GM12878 (cell line): Measurements from ENCODE around the gene GBX1. TPM values are rescaled to one million over a fixed set of nuclear protein-coding genes. Genes with fewer than 3 reads are reported as not detected.

Experiments
- ATAC-seq: fragments of 200-7000 bp; cut with Tn5 transposase; 3 replicates; pipeline ENCODE4 v1.9.1; 2020; ENCODE audit warnings: mild to moderate bottlenecking, moderate library complexity
- BruUV-seq: library from RNA; stranded (reverse); fragments of 400-500 nt; replicated peaks from 2 replicates; lab custom pipeline; 2021; lab: Mats Ljungman, UMichigan
- CTCF ChIA-PET: fragments of 300-600 bp; sonication (Branson Sonifier 250); formaldehyde crosslinking; extraction: SDS; loops from one replicate; lab custom pipeline; 2021; ENCODE audit warnings: inconsistent platforms; lab: Yijun Ruan, JAX
- POLR2A ChIA-PET: fragments of 350-600 bp; formaldehyde crosslinking; extraction: SDS; loops from one replicate; lab custom pipeline; 2021; ENCODE audit warnings: inconsistent platforms; lab: Charles Lee
- RAD21 ChIA-PET: fragments of 300-600 bp; sonication (Branson Sonifier 250); formaldehyde crosslinking; loops from one replicate; lab custom pipeline; 2023; ENCODE audit warnings: antibody characterized with exemption; ENCODE audit not compliant: unreplicated experiment; lab: Charles Lee
- SMC1A ChIA-PET: fragments of 300-600 bp; sonication (Branson Sonifier 250); formaldehyde crosslinking; loops from one replicate; lab custom pipeline; 2023; ENCODE audit not compliant: unreplicated experiment, uncharacterized antibody; lab: Charles Lee
- DNase-seq: peaks from one replicate; pipeline ENCODE4 v3.0.0-alpha.2; 2011; ENCODE audit warnings: low read depth, low spot score
- FAIRE-seq: peaks from 3 replicates; lab custom pipeline; 2011; peaks lifted over from hg19 to GRCh38; lab: Jason Lieb, UNC
- H2AFZ ChIP-seq: 2 replicates; pipeline ENCODE4 v1.6.0; 2011; ENCODE audit warnings: low read depth, low read length, control low read depth; ENCODE audit not compliant: control insufficient read depth
- H3K27ac ChIP-seq: 2 replicates; pipeline ENCODE4 v1.5.1; 2011; ENCODE audit warnings: control low read depth; ENCODE audit not compliant: control insufficient read depth, insufficient read depth
- H3K27me3 ChIP-seq, 2 experiments: replicated peaks in 1 of 2; 2 replicates each; pipeline versions ENCODE4 v1.6.0 to v1.6.1; 2011; ENCODE audit warnings: low read length in 1 of 2; ENCODE audit not compliant: control insufficient read depth in 2 of 2, insufficient read depth in 2 of 2
- H3K36me3 ChIP-seq, 2 experiments: 2 replicates each; pipeline ENCODE4 v1.5.1; 2011; ENCODE audit warnings: low read length in 1 of 2; ENCODE audit not compliant: control insufficient read depth in 2 of 2, insufficient read depth in 2 of 2
- H3K4me1 ChIP-seq: 2 replicates; pipeline ENCODE4 v1.6.1; 2011; ENCODE audit warnings: mild to moderate bottlenecking, low read length, moderate library complexity, mixed read lengths; ENCODE audit not compliant: control insufficient read depth, insufficient read depth
- H3K4me2 ChIP-seq: 2 replicates; pipeline ENCODE4 v1.6.0; 2011; ENCODE audit warnings: control low read depth; ENCODE audit not compliant: control insufficient read depth, insufficient read depth
- H3K4me3 ChIP-seq: fragments of 200-600 bp; sonication (generic); 2 replicates; pipeline ENCODE4 v1.5.1; 2016
- H3K79me2 ChIP-seq: 2 replicates; pipeline ENCODE4 v1.6.0; 2011; ENCODE audit warnings: low read length; ENCODE audit not compliant: control insufficient read depth, insufficient read depth
- H3K9ac ChIP-seq: 2 replicates; pipeline ENCODE4 v1.8.0; 2011; ENCODE audit warnings: low read length, control low read depth, mixed read lengths; ENCODE audit not compliant: control insufficient read depth, insufficient read depth
- H3K9me3 ChIP-seq: replicated peaks from 3 replicates; pipeline ENCODE4 v1.5.1; 2011; ENCODE audit warnings: mild to moderate bottlenecking, low read length; ENCODE audit not compliant: control insufficient read depth, insufficient read depth
- H4K20me1 ChIP-seq: 2 replicates; pipeline ENCODE4 v1.6.0; 2011; ENCODE audit not compliant: control insufficient read depth, insufficient read depth
- BCL11A ChIP-seq: IDR thresholded peaks from 2 replicates; pipeline ENCODE4 v1.6.1; 2011; ENCODE audit warnings: low read depth, low read length
- DPF2 ChIP-seq: fragments of 450-650 bp; IDR thresholded peaks from 2 replicates; pipeline ENCODE4 v1.6.1; 2017; ENCODE audit warnings: mild to moderate bottlenecking
- IRF5 ChIP-seq: fragments of 450-650 bp; IDR thresholded peaks from 2 replicates; pipeline ENCODE4 v1.6.1; 2017; ENCODE audit warnings: borderline replicate concordance
- MEF2A ChIP-seq: IDR thresholded peaks from 2 replicates; pipeline ENCODE4 v1.6.1; 2011; ENCODE audit warnings: low read depth, mild to moderate bottlenecking, low read length, moderate library complexity; ENCODE audit not compliant: insufficient read depth
- MYB ChIP-seq: fragments of 150-350 bp; IDR thresholded peaks from 2 replicates; pipeline ENCODE4 v1.6.1; 2014; ENCODE audit warnings: mild to moderate bottlenecking, low read depth, low read length, borderline replicate concordance
- MYC ChIP-seq: IDR thresholded peaks from 2 replicates; pipeline ENCODE4 v1.6.1; 2011; ENCODE audit warnings: mild to moderate bottlenecking, low read length, moderate library complexity, inconsistent platforms; ENCODE audit not compliant: insufficient read depth, insufficient replicate concordance, insufficient read length, severe bottlenecking
- PAX5 ChIP-seq: IDR thresholded peaks from 2 replicates; pipeline ENCODE4 v1.6.1; 2011; ENCODE audit warnings: low read depth, low read length, borderline replicate concordance
- RELB ChIP-seq: fragments of 450-650 bp; IDR thresholded peaks from 2 replicates; pipeline ENCODE4 v1.6.1; 2017; ENCODE audit warnings: low read depth, mild to moderate bottlenecking, moderate library complexity
- RFX5 ChIP-seq: IDR thresholded peaks from 2 replicates; pipeline ENCODE4 v1.6.1; 2011; ENCODE audit warnings: low read depth, low read length, improper control_type of control experiment
- TARDBP ChIP-seq: IDR thresholded peaks from 2 replicates; pipeline ENCODE4 v1.6.1; 2016; ENCODE audit warnings: borderline replicate concordance
- TCF12 ChIP-seq: IDR thresholded peaks from 2 replicates; pipeline ENCODE4 v1.6.1; 2011; ENCODE audit warnings: low read depth, mild to moderate bottlenecking, low read length
- YBX1 ChIP-seq: fragments of 450-650 bp; IDR thresholded peaks from 2 replicates; pipeline ENCODE4 v1.6.1; 2016; ENCODE audit warnings: antibody characterized with exemption
- ZBTB11 ChIP-seq: fragments of 450-650 bp; formaldehyde crosslinking; IDR thresholded peaks from 2 replicates; pipeline ENCODE4 v1.5.0; 2022; ENCODE audit warnings: mild to moderate bottlenecking, missing genetic modification characterization
- WGBS: methylation state at CpG from one replicate; pipeline ENCODE4 v1.1.6; 2016; ENCODE audit warnings: low lambda C conversion rate; ENCODE audit not compliant: insufficient replicate concordance, insufficient coverage; ENCODE audit errors: missing lambda C conversion rate; 5-methylcytosine and 5-hydroxymethylcytosine counted together
- in situ Hi-C: fragments of 300-500 bp; cut with MboI; formaldehyde crosslinking; loops from 9 replicates; pipeline ENCODE4 v1.14.3; 2018; ENCODE audit warnings: mixed read lengths
- intact Hi-C: fragments of 100-400 bp; cut with micrococcal nuclease; formaldehyde crosslinking; loops from one replicate; pipeline ENCODE4 v1.14.2; 2022; ENCODE audit not compliant: unreplicated experiment
- polyA plus RNA-seq, 11 experiments: library from polyadenylated mRNA; depleted of rRNA in 4 of 11; unstranded in 6 of 11; stranded (reverse) in 5 of 11; fragments of >200 nt; fragmentation: Nextera tagmentation in 4 of 11; fragmentation: Illumina TruSeq in 1 of 11; extraction: Ambion mirVana in 4 of 11; extraction: Trizol in 1 of 11; gene quantifications; 1 replicate in 1 of 11; 2 replicates in 10 of 11; pipeline versions ENCODE4 v1.2.1 to v1.2.3, GENCODE V29; 2011 to 2016; ENCODE audit warnings: inconsistent platforms in 2 of 11, missing spikeins in 2 of 11, low read depth in 1 of 11
- total RNA-seq, 4 experiments: library from RNA; depleted of rRNA in 3 of 4; stranded (reverse); fragments of >200 nt in 3 of 4; fragmentation: Illumina TruSeq in 1 of 4; extraction: Trizol in 1 of 4; gene quantifications; 2 replicates each; pipeline versions ENCODE4 v1.2.1 to v1.2.3, GENCODE V29; 2013 to 2021
- TF ChIP-seq, protein P1 (sequence below): fragments of 450-650 bp; IDR thresholded peaks from 2 replicates; pipeline ENCODE4 v1.6.1; 2017; ENCODE audit warnings: antibody characterized with exemption, mild to moderate bottlenecking, moderate library complexity

The GBX1 gene
- total and polyA plus RNA-seq, 10 of the 15 experiments (the other 5 are each of a cell fraction or from before 2014, with no cell fraction given) = not detected

DNA sequence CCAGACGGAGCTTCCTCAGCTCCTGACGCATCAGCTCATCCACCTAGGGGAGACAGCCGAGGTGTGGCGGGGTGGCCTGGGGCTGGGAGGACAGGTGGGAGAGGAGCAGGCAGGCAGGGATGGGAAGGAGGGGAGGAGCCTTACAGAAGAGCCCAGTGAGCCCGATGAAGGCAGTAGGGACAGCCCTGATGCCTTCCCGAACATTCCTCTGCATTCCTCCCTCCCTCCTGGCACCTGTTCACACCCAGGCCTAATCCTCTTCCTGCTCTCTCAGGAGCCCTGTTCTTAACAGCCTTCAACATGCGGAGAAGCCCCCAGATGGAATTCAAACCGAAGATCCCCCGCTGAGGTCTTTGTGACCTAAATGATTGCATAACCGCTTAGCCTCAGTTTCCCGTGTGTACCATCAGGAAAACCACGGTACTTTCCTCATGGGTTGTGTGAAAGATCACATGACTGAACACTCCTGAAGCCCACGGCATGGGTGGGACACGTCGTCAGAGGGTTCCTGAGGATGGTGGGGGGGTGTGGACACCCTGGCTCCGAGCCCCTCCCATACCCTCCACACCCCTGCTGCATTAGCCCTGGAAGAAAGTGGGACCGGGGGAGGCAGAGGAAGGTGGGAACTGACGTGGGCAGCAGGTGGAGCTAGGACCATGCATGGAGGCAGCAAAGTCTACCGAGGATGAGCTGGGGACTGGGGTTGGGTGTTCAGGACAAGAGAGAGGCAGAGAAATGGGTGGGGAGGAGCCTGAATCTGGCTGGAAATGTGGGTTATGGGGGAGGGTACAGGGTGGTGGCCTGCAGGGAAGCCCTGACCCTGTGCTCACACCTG lies 28.3 kb upstream of the GBX1 start:
- H3K79me2 ChIP-seq = no peaks in the 10 kb centered on the region
- no peaks in the 10 kb centered on the region for H3K9me3 ChIP-seq
- intact Hi-C loops = no loop called here
- H3K4me2 ChIP-seq = no peak overlapping the region
- ChIA-PET SMC1A (no interaction called here), CTCF (interaction anchor here (0.6 to 1.7 kb wide), 2 partner anchors 48 to 72 kb away, joined by 3 to 4 read pairs; no protein-coding TSS in a partner anchor), RAD21 (interaction anchor here (0.6 kb wide), 1 partner anchor 578 kb away, joined by 3 read pairs; no protein-coding TSS in a partner anchor), POLR2A (interaction anchor here (0.6 to 0.7 kb wide), 2 partner anchors 33 to 137 kb away, joined by 5 to 6 read pairs; no protein-coding TSS in a partner anchor)
- peaks cover 2% of the 10 kb centered on the region in 2 experiments; a peak in 3 of 4 replicates for H3K27me3 ChIP-seq
- DNase-seq (no peak), FAIRE-seq (no peak), ATAC-seq (no peak)
- no TSS peak for BruUV-seq
- TF ChIP-seq RELB (no peak), MYB (no peak), PAX5 (no peak), DPF2 (no peak), RFX5 (no peak), TARDBP (no peak), ZBTB11 (CRISPR knock-in tag) (no peak), IRF5 (no peak), YBX1 (no peak), BCL11A (no peak), TCF12 (no peak), MYC (no peak), MEF2A (no peak)
- TF ChIP-seq, protein P1, sequence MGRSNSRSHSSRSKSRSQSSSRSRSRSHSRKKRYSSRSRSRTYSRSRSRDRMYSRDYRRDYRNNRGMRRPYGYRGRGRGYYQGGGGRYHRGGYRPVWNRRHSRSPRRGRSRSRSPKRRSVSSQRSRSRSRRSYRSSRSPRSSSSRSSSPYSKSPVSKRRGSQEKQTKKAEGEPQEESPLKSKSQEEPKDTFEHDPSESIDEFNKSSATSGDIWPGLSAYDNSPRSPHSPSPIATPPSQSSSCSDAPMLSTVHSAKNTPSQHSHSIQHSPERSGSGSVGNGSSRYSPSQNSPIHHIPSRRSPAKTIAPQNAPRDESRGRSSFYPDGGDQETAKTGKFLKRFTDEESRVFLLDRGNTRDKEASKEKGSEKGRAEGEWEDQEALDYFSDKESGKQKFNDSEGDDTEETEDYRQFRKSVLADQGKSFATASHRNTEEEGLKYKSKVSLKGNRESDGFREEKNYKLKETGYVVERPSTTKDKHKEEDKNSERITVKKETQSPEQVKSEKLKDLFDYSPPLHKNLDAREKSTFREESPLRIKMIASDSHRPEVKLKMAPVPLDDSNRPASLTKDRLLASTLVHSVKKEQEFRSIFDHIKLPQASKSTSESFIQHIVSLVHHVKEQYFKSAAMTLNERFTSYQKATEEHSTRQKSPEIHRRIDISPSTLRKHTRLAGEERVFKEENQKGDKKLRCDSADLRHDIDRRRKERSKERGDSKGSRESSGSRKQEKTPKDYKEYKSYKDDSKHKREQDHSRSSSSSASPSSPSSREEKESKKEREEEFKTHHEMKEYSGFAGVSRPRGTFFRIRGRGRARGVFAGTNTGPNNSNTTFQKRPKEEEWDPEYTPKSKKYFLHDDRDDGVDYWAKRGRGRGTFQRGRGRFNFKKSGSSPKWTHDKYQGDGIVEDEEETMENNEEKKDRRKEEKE = no peak
- H3K9ac ChIP-seq = no peak overlapping the region
- WGBS = 5% methylated on average over 16 of the region's 19 CpGs
- H4K20me1 ChIP-seq = no peaks in the 10 kb centered on the region
- H3K36me3 ChIP-seq = no peaks in the 10 kb centered on the region
- H3K4me3 ChIP-seq = no peak overlapping the region
- H3K27ac ChIP-seq = no peak overlapping the region
- no peaks in the 10 kb centered on the region for H3K4me1 ChIP-seq
- in situ Hi-C loops = no loop called here
- no peak overlapping the region for H2AFZ ChIP-seq
